CD4-positive, alpha-beta T cell treated with Interleukin-12 subunit alpha and Interleukin-12 subunit beta, for 1 hour (primary cell): Measurements from ENCODE around the gene NCKAP5L.
"Not testable (repeated sequence)": the region's sequence is repeated elsewhere in the genome, so short reads cannot be mapped to it uniquely, and the experiment has no call there.

Experiments used
- DNase-seq: peaks from one replicate; pipeline ENCODE4 v3.0.0-alpha.2; 2020

Gene NCKAP5L

GRCh38 chr12:49796606-49797448, 31.4 kb downstream of the NCKAP5L start:
- DNase-seq: no peak

- no peak for DNase-seq
These were observed 32.1 kb downstream of the NCKAP5L start for GRCh38 chr12:49796155-49796554.

- DNase-seq: no peak
These were observed 32.5 kb downstream of the NCKAP5L start for GRCh38 chr12:49795654-49796105.

- no peak for DNase-seq
These were observed 33.2 kb downstream of the NCKAP5L start for GRCh38 chr12:49794811-49795653.

- DNase-seq: no peak
These were observed 34.2 kb downstream of the NCKAP5L start for GRCh38 chr12:49794021-49794420.

- no peak for DNase-seq
These were observed 34.6 kb downstream of the NCKAP5L start for GRCh38 chr12:49793620-49794019.

- DNase-seq: no peak
These were observed 35.1 kb downstream of the NCKAP5L start for GRCh38 chr12:49792976-49793580.

GRCh38 chr12:49792181-49792970, 35.8 kb downstream of the NCKAP5L start:
- no peak for DNase-seq

GRCh38 chr12:49791700-49792099, 36.5 kb downstream of the NCKAP5L start:
- no peak for DNase-seq

GRCh38 chr12:49790741-49791555, 37.3 kb downstream of the NCKAP5L start:
- no peak for DNase-seq

GRCh38 chr12:49789992-49790391, 38.2 kb downstream of the NCKAP5L start:
- no peak for DNase-seq

GRCh38 chr12:49787672-49788071, 40.5 kb downstream of the NCKAP5L start:
- DNase-seq: no peak

- no peak for DNase-seq
These were observed 43.3 kb downstream of the NCKAP5L start for GRCh38 chr12:49784756-49785409.

- no peak for DNase-seq
These were observed 44.1 kb downstream of the NCKAP5L start for GRCh38 chr12:49783917-49784676.

GRCh38 chr12:49780914-49781313, 47.3 kb downstream of the NCKAP5L start:
- DNase-seq: not testable (repeated sequence)

- DNase-seq: no peak
These were observed 48.6 kb downstream of the NCKAP5L start for GRCh38 chr12:49779581-49779980.

GRCh38 chr12:49777800-49778748, 50.1 kb downstream of the NCKAP5L start:
- DNase-seq: peak; percentile 75

- no peak for DNase-seq
These were observed 50.9 kb downstream of the NCKAP5L start for GRCh38 chr12:49777341-49777740.

- no peak for DNase-seq
These were observed 51.4 kb downstream of the NCKAP5L start for GRCh38 chr12:49776858-49777257.
